RWPE1 (cell line): ENCODE measurements around the gene PTPRE.

Experiments used
- CTCF ChIA-PET: fragments of 350-600 bp; sonication (Branson Sonifier 250); formaldehyde crosslinking; extraction: SDS; loops from one replicate; lab custom pipeline; 2021; lab: Yijun Ruan, JAX
- POLR2A ChIA-PET: fragments of 400-600 bp; formaldehyde crosslinking; extraction: SDS; loops from one replicate; lab custom pipeline; 2020; ENCODE audit warnings: antibody characterized with exemption; ENCODE audit not compliant: low non-redundant PET; lab: Yijun Ruan, JAX
- DNase-seq: peaks from one replicate; pipeline ENCODE4 v3.0.0; 2012; ENCODE audit warnings: low spot score
- H3K27ac ChIP-seq: fragments of 450-650 bp; 2 replicates; pipeline ENCODE4 v1.5.1; 2017
- CTCF ChIP-seq: fragments of 450-650 bp; conservative IDR thresholded peaks from 2 replicates; pipeline ENCODE4 v1.5.1; 2017; ENCODE audit warnings: low read depth, mild to moderate bottlenecking

PTPRE gene

GRCh38 chr10:127993056-127993690, 86.3 kb downstream of the PTPRE start:
- no peak overlapping the region for H3K27ac ChIP-seq
- DNase-seq: no peak
- TF ChIP-seq CTCF: no peak
- POLR2A ChIA-PET: no interaction called here
- CTCF ChIA-PET: interaction anchor here (0.7 to 3.4 kb wide), 3 partner anchors 15 to 203 kb away, joined by 3 to 15 read pairs (median 7); no protein-coding TSS in a partner anchor

- no peak for TF ChIP-seq CTCF
- ChIA-PET POLR2A (no interaction called here), CTCF (no interaction called here)
- no peak for DNase-seq
- H3K27ac ChIP-seq: no peak overlapping the region
These were observed 89.0 kb downstream of the PTPRE start for GRCh38 chr10:127995939-127996338.

- ChIA-PET CTCF (no interaction called here), POLR2A (no interaction called here)
- no peak for DNase-seq
- TF ChIP-seq CTCF: no peak
- peak overlapping the region; percentile 50 for H3K27ac ChIP-seq
These were observed 89.7 kb downstream of the PTPRE start for GRCh38 chr10:127996586-127996985.

- CTCF ChIA-PET: no interaction called here
- TF ChIP-seq CTCF: no peak
- H3K27ac ChIP-seq: no peak overlapping the region
- POLR2A ChIA-PET: no interaction called here
- no peak for DNase-seq
These were observed 90.4 kb downstream of the PTPRE start for GRCh38 chr10:127997271-127997670.

GRCh38 chr10:127997937-127998336, 91.0 kb downstream of the PTPRE start:
- CTCF ChIA-PET: no interaction called here
- no peak overlapping the region for H3K27ac ChIP-seq
- no peak for DNase-seq
- no peak for TF ChIP-seq CTCF
- POLR2A ChIA-PET: no interaction called here

- CTCF ChIA-PET: interaction anchor here (0.8 to 0.9 kb wide), 2 partner anchors 10 to 213 kb away, joined by 3 to 4 read pairs; no protein-coding TSS in a partner anchor
- DNase-seq: no peak
- no peak for TF ChIP-seq CTCF
- no peak overlapping the region for H3K27ac ChIP-seq
- POLR2A ChIA-PET: no interaction called here
These were observed 91.7 kb downstream of the PTPRE start for GRCh38 chr10:127998501-127999144.
